HG03432 (cell line): ENCODE measurements around the gene IL22RA1.

ENCODE experiments used
- ATAC-seq: cut with Tn5 transposase; IDR thresholded peaks from one replicate; pipeline ENCODE4 v1.9.1; 2021; ENCODE audit warnings: mild to moderate bottlenecking, moderate library complexity; ENCODE audit not compliant: unreplicated experiment

IL22RA1 gene

DNA sequence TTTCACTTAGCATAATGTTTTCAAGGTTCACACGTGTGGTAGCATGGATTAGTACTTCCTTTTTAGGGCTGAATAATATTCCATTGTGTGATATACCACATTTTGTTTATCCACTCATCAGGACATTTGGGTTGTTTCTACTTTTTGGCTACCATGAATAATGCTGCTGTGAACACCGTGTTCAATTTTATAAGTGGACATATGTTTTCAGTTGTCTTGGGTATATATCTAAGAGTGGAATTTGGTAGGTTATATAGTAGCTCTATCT lies 3.8 kb downstream of the IL22RA1 start:
- no peak for ATAC-seq

DNA sequence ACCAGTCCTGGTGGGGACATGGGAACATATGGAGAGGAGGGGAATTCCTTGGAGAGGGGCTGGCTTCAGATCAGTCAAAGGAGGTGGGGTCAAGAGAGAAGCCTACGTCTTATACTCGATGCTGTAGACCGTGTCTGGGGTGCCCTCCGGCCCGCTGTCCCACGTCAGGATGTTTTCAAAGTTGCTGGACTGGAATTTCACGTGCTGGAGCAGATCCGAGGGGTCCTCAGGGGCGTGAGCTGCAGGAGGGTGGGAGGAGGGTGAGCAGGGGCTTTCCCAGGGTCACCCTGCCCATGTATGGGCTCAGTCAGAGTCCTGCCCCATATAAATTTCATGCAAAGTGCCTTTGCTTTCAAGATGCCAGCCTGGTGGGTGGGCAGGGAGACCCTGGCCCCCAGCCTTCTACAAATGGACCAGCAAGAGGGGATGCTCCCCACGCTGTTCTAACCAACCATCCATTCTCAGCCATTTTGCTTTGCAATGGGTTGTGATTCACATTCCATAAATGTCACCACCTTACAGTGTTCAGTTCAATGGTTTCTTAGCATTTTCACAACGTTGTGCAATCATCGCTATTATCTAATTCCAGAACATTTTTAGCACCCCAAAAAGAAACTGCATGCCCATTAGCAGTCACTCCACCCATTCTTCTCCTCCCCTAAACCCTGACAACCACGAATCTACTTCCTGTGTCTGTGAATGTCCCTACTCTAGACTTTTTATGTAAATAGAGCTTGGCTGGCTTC lies 4.3 kb downstream of the IL22RA1 start:
- ATAC-seq: no peak

DNA sequence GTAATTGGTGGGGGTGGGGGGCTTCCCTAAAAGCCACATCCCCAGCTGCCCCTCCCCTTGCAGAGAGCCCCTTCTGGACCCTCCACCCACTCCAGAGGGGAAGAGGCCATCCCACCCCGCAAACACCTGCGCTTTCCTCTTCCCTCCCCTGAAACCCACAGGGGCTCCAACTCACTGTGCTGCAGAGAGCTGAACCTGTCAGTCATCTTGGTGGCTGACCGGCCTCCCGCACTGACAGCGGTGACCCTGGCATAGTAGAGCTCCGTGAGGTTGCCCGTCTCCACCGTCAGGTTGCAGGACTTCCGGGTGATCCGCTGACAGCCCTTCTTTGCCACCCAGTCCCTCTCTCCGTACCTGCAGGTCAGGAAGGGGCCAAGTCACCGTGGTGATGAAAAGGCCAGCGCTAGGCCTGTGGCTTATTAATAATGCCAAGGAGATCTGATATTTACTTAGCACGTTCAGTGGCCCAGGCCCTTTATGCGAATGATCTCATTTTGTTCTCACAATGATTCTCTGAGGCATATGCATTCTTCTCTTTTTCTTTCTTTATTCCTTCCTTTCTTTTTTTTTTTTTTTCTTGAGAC lies 5.9 kb downstream of the IL22RA1 start:
- no peak for ATAC-seq

DNA sequence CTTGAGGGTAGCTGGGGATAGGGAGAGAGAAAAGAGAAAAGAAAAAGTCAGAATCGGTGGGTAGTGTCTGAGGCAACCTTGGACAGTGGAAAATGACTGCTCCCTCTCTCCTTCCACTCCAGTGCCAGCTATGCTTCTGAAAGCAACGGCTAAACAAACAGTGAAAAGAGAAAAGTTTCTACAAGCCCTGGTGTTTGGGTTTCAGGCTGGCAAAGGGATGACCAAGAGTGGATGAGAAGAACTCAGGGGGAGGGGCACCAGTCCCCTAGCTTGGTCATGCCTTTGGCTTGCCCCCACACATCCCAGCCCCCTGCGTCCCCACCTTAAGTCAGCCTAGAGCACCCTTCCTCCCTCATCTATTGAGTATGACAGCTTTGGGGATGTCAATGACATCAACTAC lies 8.6 kb downstream of the IL22RA1 start:
- ATAC-seq: no peak

DNA sequence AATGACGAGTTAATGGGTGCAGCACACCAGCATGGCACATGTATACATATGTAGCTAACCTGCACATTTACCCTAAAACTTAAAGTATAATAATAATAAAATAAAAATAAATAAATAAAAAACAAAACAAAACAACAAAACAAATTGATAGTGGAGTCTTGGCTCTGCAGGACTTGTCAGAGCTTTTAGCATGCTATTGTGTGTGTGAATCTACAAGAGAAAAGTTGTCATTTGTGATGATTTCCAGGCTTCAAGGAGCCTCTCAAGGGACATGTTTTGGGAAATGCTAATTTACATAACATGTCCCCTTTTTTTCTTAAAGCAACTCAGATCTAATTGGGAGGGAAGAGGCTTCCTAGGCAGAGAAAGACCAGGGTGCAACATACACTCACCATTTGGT lies 9.1 kb downstream of the IL22RA1 start:
- ATAC-seq: no peak

DNA sequence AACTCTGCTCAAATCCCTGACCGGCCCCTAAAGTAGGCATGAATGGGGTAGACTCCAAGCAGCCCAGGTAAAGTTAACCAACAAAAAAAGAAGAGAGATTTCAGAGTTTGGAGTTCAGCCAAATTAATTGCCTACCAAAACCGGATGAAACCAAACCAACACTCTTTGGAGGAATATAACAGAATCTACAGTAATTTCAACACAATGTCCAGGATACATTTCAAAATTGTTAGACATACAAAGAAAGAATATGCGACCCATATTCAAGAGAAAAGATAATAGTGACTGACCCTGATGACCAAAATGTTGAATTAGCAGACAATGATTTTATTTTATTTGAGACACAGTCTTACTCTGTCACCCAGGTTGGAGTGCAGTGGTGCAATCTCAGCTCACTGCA lies 12.6 kb downstream of the IL22RA1 start:
- ATAC-seq: no peak

DNA sequence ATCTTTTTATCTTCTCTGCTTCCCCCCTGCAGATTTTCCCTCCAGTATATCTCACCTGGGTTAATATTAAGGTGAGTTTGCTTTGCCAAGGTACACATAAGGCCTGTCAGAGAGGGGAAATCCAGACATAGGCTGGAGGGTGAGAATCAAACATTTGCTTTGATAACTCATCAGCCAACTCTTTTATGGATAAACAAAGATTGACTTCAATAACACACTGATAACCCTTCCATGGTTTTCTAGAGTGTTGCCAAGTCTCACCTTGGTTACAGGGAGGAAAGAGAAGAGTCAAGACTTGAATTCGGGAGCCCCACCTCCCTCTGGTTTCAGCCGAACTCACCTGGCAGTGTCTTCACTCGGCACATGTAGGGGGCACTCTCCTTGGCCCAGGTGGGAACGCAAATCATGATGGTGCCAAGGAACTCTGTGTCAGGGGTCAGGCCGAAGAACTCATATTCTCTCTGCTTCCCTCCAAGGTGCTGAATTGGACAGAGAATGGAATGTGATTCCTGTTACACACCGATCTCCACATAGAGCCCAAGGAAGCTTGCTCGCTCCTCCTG lies 15.1 kb downstream of the IL22RA1 start:
- ATAC-seq: no peak

DNA sequence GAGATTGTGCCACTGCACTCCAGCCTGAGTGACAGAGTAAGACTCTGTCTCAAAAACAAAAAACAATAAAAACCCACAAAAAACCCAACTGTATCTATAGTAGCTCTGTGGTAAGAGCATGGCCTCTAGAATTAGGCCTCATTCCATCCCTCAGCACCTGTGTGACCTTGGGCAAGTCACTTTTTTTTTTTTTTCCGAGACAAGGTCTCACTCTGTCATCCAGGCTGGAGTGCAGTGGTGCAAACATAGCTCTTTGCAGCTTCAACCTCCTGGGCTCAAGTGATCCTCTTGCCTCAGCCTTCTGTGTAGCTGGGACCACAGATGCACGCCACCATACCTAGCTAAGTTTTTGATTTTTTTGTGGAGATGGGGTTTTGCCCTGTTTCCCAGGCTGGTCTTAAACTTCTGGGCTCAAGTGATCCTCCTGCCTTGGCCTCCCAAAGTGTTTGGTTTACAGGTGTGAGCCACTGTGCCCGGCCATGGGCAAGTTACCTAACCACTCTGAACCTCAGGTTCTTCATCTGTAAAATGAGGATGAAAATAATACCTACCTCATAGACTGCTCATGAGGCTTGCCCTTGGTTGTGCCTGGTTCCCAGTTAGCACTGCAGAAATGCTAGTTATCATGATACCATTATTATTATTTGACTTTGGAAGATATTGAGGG lies 15.7 kb downstream of the IL22RA1 start:
- no peak for ATAC-seq

DNA sequence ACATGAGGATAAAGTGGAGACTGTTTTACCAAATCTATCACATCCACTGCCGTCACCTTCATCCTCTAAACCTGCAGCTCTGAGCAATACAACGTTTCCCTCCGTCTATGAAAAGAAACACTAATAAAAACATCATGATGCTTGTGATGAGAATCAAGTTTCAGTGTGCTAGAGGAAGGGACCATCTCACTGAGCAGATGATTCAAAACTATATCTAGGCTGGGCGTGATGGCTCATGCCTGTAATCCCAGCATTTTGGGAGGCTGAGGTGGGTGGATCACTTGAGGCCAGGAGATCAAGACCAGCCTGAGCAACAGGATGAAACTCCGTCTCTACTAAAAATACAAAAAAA lies 16.3 kb downstream of the IL22RA1 start:
- ATAC-seq: no peak

DNA sequence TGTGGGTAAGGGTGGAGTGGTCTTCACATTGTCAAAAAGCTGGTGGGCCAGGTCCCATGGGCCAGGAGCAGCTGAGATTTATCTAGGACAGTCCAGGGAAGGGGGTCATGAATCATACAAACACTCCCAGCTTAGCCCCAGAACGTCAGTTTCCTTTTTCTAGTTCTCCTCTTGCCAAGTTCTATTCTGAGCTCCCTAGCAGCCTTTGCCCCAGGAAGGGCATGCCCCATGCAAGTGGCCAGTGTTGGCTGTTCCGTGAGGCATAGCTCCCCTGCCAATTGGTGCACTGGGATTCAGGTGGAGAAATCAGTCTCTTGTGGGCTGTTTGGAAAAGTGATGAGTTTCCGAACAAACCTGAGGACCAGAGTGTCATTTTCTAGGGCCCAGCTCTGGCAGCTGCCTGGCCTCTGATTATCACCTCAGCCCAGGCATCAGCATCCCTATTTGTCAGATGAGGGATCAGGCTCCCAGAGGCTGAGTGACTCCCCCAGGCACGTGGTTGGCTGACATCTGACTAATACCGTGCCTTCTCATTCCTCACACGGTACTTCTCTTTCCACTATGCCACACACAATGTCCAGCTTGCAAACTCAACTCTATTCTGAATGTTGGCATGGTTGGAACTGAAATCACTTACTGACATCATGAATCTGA lies 16.8 kb downstream of the IL22RA1 start:
- ATAC-seq: no peak

DNA sequence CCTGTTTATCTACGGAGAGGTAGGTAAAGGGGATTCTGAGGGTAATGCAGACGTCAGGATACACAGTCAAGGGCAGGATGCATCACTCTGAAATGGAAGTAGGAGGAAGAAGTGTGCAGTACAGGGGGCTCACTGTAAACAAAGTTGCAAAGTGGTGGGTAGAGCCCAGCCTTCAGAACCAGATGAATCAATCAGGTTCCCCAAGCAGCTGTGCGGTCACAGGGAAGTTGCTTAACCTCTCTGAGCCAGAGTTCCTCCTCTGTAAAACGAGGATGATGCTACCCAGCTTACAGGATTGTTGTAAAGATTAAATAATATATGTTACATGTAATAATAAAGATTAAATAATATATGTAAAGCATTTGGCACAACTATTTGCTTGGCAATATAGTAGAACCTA lies 17.5 kb downstream of the IL22RA1 start:
- no peak for ATAC-seq

DNA sequence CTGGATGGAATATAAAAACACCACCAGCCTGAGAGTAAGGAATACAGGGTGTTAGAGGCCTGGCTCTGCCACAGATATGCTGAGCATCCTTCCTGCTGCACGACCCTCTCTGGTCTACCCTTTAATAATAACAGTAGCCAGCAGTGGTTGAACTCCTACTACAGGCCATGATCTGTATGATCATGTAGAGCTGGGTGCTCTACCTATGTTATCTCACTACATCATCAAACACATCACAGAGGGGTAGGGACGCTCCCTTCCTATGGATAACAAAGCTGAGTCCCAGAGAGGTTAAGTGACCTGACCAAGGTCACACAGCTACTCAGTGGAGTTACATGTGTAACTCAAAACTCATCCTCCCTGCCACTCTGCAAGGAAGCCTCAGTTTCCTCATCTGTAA lies 18.0 kb downstream of the IL22RA1 start:
- ATAC-seq: no peak

DNA sequence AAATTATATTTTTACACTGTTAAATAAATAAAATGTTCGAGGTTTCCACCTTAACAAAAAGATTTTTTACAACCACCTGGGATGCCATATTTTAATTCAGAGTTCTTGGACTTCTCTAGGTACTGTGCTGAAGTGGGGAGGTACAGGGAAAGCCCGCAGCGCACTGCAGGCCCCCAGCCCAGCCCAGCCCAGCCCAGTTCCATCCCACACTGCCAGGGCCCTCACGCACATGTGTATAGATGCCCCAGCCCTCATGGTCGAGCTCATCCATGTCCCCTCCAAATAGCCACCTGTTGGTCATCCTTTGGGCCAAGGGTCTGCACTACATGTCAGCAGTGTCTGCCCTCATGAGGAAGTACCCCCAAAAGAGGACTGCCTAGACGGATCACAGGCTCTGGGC lies 19.3 kb downstream of the IL22RA1 start:
- no peak for ATAC-seq

DNA sequence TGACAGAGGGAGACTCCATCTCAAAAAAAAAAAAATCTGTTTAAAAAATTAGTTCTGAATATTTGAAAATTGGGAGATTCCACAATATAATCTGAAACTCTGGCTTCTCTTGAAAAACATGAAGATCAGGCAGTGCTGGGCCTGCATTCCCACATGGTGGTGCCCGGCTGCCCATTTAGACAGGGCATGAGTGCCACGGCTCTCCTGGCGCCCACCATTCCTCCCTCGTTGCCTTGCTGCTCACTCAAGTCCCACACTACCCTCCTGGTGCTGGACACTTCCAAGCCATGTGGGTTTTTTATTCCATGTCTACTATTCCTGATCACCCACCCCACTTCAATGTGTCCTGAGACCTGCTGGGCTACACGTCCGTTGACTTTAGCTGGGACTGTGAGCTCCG lies 20.2 kb downstream of the IL22RA1 start:
- no peak for ATAC-seq

DNA sequence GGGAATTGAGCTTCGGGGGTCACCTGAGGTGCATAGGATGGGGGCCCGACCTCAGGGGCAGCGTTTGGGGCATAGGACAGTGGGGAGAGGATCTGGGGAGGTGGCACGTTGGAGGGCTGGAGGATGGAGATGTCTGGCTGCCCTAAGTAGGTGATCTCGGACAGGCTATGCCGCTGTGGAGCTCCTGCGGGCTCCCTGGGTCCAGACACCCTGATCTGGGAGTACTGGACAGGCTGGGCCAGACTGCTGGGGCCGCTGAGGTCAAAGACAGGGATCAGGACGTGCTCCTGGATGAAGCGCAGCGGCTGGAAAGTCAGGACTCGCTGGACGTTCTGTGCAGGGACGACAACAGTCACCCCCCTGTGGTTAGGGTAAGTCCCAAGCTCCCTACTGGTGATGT lies 21.5 kb downstream of the IL22RA1 start:
- ATAC-seq: no peak

DNA sequence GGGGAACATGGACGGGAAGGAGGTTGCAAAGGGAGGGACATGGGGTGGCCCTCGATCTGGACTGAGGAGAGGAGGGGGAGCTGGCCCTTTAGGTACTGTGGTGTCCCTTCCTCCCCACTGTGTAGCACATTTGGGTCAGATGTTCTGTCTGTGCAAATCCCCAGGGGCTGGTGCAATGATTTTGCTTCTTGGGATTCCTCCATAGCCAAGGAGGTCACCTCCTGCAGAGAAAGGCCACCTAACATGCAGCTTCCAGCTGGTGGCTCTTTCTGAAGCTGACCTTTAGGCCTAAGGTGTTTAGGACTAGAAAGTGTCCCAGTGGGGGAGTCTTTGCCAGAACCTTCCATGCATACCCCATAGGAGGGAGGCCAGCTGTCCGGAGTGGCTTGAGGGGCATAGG lies 22.0 kb downstream of the IL22RA1 start:
- no peak for ATAC-seq

DNA sequence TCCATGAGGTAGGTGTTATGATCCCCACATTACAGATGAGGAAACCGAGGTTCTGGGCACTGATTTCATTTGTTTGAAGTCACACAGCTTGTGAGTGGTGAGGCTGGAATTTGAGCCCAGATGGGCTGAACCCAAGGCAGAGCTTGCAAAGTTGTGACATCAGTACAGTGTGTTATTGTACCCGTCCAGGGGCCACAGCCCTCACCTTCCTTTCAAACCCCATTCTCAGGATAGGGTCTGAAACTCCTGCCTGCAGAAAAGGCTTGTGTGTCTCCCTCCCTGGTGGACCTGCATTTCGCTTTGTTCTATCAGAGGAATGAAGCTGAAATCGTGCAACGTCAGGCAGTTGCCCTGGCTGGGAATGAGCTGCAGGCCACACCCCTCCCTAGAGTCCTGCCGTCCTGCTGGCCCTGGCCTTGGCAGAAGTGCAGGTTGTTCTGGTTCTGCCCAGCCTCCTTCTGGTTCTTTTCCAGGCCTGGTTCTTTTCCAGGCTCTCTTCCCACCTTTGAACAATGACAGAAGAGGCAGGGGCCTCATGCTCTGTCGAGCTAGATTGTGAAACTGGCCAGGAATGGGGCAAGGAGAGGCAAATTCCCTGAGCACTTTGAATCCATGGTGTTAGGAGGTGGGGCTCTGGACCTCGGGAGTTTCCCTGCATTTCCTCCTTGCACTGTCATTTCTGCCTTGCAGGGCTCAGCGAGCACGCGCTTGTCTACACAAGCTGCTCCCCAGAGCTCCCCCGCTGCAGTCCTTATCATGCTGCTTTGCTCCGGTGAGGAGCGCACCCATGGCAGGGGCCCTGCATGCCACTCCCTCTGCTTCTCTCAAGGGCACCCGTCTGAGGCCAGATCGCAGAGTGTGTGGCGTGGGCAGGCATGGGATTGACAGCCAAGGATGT lies 22.8 kb downstream of the IL22RA1 start:
- ATAC-seq: no peak

DNA sequence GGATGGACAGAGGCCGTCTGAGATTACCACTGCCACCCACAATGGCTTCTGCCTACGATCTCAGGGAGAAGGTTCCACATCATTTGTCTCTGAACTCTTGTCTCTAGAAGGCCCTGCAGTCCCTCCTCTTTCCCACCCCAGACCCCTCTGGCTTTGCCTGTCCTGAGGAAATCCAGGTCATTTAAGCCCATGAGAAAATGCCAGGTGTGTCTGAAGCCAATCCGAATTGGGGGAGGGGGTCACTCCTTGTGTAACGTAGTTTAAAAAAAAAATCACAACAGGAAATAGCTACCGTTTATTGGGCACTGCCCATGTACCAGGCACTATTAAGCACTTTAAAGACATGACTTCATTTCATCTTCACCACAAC lies 23.5 kb downstream of the IL22RA1 start:
- ATAC-seq: no peak

DNA sequence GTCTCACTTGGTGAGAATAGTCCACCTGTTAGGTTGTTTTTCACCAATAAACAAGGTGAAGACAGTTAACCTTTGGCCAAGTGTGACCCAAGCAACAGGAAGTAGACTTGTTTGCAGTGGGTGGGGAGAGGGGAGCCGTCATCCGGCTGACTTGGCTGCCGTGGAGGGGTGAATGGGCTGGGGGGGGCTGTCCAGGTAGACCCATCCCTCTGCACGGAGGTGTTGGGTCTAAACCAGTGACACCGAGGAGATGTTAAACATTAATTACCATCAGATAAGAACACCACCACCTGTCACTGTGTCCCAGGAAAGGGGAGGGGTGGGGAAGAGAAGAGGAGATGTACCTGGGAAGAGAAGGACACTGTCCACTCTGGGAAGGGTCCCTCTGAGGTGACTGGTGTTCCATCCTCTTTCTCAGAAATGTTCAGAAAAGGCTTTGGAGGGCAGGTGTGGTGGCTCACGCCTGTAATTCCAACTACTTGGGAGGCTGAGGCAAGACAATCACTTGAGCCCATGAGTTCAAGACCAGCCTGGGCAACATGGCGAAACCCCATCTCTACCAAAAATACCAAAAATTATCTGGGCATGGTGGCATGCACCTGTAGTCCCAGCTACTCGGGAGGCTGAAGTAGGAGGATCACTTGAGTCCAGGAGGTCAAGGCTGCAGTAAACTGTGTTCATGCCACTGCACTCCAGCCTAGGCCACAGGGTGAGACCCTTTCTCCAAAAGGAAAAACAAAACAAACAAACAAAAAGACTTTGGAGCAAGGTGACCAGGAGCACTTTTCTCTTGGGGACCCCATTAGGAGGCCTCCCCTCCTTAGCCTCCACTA lies 24.3 kb downstream of the IL22RA1 start:
- no peak for ATAC-seq

DNA sequence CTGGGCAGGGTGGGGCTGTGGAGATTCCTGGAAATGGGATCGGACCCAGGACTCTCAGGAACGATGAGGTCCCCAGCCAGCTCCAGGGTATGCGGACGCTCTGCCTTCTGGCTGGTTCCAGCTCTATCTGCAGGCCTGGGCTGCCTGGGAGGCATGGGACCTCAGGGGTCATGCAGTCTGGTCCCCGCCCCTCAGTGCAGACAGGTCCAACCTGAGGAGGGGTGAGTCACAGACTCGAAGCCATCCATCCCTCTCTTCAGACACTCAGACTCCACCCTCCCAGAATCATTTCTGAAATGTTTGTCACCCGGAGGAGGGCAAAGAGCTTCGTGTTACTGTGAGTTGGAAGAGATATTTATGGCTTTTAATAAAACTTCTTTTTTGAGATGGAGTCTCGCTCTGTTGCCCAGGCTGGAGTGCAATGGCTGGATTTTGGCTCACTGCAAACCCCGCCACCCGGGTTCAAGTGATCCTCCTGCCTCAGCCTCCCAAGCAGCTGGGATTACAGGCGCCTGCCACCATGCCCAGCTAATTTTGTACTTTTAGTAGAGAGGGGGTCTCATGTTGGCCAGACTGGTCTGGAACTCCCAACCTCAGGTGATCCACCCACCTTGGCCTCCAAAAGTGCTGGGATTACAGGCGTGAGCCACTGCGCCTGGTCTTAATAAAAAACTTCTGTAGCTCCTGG lies 25.1 kb downstream of the IL22RA1 start:
- ATAC-seq: no peak
